ENCODE data around the gene INHBB. TPM values are rescaled to one million over a fixed set of nuclear protein-coding genes. Genes with fewer than 3 reads are reported as not detected.
"Not testable (repeated sequence)": the region's sequence is repeated elsewhere in the genome, so short reads cannot be mapped to it uniquely, and the experiment has no call there.

Gene INHBB
- total RNA-seq, 4 donors from 2014 or later = 12.3 to 27.5 (median 23.6) TPM

- DNase-seq = no peak
- Histone ChIP-seq H3K4me3 (replicated peaks in 1 of 3) (no peak overlapping the region), H3K4me1 (no peaks in the 10 kb centered on the region), H3K27me3 (no peaks in the 10 kb centered on the region), H3K9me3 (no peaks in the 10 kb centered on the region), H3K36me3 (no peaks in the 10 kb centered on the region), H3K27ac (no peak overlapping the region)
- WGBS, 2 donors = 84 to 85% methylated on average over 9 of the region's 9 CpGs
- TF ChIP-seq POLR2A (IDR thresholded peaks at IDR 0.05) (no peak), CTCF (IDR thresholded peaks at IDR 0.05) (no peak)
- intact Hi-C loops (cut with DNase I) = no loop called here
Observed at GRCh38 chr2:120388222-120389035, 42.5 kb downstream of the INHBB start.

- Histone ChIP-seq H3K9me3 (no peaks in the 10 kb centered on the region), H3K4me3 (replicated peaks in 1 of 3) (no peak overlapping the region), H3K27ac (no peak overlapping the region), H3K4me1 (no peaks in the 10 kb centered on the region), H3K36me3 (no peaks in the 10 kb centered on the region), H3K27me3 (no peaks in the 10 kb centered on the region)
- DNase-seq = no peak
- TF ChIP-seq POLR2A (IDR thresholded peaks at IDR 0.05) (no peak), CTCF (IDR thresholded peaks at IDR 0.05) (no peak)
- 72 to 82% methylated on average over 5 to 9 of the region's 9 CpGs for WGBS, 2 donors
- intact Hi-C loops (cut with DNase I) = no loop called here
Observed at GRCh38 chr2:120389036-120389391, 43.1 kb downstream of the INHBB start.

- TF ChIP-seq POLR2A (IDR thresholded peaks at IDR 0.05) (no peak), CTCF (IDR thresholded peaks at IDR 0.05) (no peak)
- intact Hi-C loops (cut with DNase I) = no loop called here
- Histone ChIP-seq H3K4me3 (replicated peaks in 1 of 3) (no peak overlapping the region), H3K27ac (no peak overlapping the region), H3K36me3 (no peaks in the 10 kb centered on the region), H3K9me3 (no peaks in the 10 kb centered on the region), H3K27me3 (no peaks in the 10 kb centered on the region), H3K4me1 (peaks cover 7% of the 10 kb centered on the region in 2 donors)
- 84 to 86% methylated on average over 11 of the region's 11 CpGs for WGBS, 2 donors
- DNase-seq = no peak
Observed at GRCh38 chr2:120390381-120391055, 44.6 kb downstream of the INHBB start.

GRCh38 chr2:120391382-120391781 is 45.4 kb downstream of the INHBB start:
- H3K4me1 ChIP-seq = peaks cover 15 to 16% of the 10 kb centered on the region in 2 donors
- WGBS, 2 donors = 34 to 43% methylated on average over 2 of the region's 2 CpGs
- H3K9me3 ChIP-seq; H3K36me3 ChIP-seq; H3K4me3 ChIP-seq (replicated peaks in 1 of 3); H3K27me3 ChIP-seq; H3K27ac ChIP-seq; DNase-seq; intact Hi-C loops (cut with DNase I): not testable (repeated sequence)

GRCh38 chr2:120391911-120392665 is 46.2 kb downstream of the INHBB start:
- Histone ChIP-seq H3K27me3 (no peaks in the 10 kb centered on the region), H3K9me3 (no peaks in the 10 kb centered on the region), H3K27ac (no peak overlapping the region), H3K4me3 (replicated peaks in 1 of 3) (no peak overlapping the region), H3K4me1 (peaks cover 15 to 21% of the 10 kb centered on the region in 2 donors), H3K36me3 (no peaks in the 10 kb centered on the region)
- 81 to 83% methylated on average over 15 to 16 of the region's 16 CpGs for whole genome bisulfite sequencing, 2 donors
- intact Hi-C loops (cut with DNase I) = no loop called here
- no peak for DNase-seq
- TF ChIP-seq CTCF (IDR thresholded peaks at IDR 0.05) (no peak), POLR2A (IDR thresholded peaks at IDR 0.05) (no peak)

All from thyroid gland (tissue), 4 donors.